ENCODE data around the gene SQSTM1.
A peak's percentile ranks its signal among the peaks of the same experiment; 100 is the strongest.
"Not testable (repeated sequence)": the region's sequence is repeated elsewhere in the genome, so short reads cannot be mapped to it uniquely, and the experiment has no call there.

The SQSTM1 gene

DNA sequence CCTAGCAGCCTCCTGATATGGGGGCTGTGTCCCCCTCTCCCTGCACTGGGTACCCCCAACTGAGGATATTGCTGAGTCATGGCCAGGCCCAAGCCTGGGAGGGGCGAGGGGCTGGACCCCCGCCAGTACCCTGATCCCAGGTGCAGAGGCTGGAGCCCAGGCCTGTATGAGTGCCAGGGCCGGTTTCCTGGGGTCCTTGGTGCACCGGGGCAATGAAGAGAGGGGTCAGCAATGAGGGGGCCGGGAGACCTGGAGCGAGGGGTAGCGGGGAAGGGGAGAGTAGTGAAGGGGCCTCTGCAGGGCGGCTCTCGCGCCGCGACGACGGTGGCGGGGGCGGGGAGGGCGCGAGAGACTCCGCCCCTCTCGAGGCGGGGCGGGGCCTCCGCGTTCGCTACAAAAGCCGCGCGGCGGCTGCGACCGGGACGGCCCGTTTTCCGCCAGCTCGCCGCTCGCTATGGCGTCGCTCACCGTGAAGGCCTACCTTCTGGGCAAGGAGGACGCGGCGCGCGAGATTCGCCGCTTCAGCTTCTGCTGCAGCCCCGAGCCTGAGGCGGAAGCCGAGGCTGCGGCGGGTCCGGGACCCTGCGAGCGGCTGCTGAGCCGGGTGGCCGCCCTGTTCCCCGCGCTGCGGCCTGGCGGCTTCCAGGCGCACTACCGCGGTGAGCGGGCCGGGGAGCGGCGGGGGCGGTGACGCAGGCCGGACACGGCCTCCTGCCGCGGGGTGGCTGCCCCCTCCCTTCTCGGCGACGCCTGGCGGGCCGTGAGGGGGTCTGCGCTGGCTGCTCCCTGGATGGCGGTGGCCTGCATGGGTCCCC is at the start of gene SQSTM1:
Gene SQSTM1, plus strand, starts transcription at position 423 of the 815 bp plus-strand sequence. Its CDS starts 32 bp downstream, at position 455.
- DNase-seq, result peak; percentile 43

DNA sequence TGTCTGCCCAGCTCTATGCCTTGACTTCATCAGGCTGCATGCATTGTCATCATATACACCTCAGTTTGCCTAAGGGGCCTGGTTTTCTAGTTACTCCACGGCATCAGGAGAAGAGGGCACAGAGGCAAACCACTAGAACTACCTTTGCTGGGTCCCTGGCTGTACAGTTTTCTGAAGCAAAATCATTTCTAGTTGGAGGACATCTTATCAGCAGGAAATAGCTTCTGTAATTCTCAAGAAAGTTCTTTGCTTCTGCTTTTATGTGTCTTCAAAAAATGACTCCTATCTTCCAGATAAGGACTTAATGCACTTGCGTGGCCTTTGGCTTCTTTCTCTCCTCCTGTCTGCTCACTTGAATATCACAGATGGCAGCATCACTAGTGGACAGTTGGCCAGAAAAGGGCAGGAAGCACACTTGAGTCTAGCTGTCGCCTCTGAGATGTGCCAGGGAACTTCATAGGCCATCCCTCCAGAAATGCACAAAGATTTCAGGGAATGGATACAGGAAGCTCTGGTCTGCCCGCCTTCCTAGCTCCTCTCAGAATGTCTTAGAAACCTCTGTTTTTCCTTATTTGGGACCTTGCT is 49.3 kb upstream of the SQSTM1 start:
- no peak for DNase-seq

DNA sequence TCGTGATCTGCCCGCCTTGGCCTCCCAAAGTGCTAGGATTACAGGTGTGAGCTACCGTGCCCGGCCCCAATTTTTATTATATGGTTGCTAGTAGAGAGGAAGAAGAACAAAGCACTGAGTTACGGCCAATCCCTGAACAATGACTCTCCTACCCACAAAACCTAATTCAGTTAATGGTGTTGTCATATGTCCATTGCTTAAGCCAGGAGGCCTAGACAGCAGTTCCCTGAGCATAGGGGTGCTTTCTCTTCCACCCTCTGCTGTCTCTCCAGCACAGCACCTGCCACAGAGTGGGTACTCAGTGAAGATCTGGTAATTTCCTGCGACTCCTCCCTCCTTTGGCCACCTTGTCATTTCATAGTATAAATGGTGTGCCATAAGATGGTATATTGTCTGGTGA is 48.4 kb upstream of the SQSTM1 start:
- DNase-seq, result no peak

DNA sequence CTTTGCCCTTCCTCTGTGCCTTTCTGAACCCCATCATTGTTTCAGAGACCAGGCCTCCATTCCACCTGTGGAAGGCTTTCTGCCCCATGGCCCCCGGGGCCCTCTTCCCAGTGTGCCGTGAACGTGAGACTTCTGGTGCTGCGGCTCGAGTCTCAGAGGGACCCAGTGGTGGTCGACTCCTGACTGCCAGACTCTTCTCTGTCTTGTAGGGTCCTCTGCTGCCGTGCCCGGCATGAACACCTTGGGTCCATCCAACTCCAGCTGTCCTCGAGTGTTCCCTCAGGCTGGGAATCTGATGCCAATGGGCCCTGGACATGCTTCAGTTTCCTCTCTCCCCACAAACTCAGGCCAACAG is 47.0 kb upstream of the SQSTM1 start:
- no peak for DNase-seq

DNA sequence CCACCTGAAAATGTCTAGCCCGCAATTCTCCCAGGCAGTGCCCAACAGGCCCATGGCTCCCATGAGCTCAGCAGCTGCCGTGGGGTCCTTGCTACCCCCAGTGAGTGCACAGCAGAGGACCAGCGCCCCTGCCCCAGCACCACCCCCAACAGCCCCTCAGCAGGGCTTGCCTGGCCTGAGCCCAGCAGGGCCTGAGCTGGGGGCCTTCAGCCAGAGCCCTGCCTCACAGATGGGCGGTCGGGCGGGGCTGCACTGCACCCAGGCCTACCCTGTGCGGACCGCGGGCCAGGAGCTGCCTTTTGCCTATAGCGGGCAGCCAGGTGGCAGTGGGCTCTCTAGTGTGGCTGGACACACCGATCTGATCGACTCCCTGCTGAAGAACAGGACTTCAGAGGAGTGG is 46.3 kb upstream of the SQSTM1 start:
- no peak for DNase-seq

DNA sequence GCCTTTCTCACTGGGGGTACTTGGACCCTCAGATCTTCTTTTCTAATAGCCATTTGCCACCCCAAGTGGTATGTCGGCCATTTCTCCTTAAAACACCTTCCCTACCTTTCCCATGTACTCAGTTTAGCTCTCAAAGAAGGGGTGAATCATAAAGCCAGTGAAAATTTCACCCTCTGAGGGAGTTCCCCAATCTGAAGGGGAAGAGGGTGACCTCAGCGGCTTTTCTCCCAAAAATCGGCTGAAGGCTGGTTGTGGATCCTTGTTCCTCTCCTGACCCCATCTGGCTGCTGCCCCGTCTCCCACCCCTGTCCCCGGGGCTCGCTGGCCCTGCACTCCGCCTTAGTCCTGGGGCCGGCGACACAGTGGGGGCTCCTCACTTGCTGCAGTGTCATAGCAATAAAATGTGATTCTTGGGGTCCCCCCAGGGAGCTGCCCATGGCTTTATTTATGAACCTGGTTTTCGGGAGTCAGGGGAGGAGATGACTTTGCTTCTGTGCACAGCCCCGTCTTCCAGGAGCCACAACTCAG is 44.2 kb upstream of the SQSTM1 start:
- no peak for DNase-seq

DNA sequence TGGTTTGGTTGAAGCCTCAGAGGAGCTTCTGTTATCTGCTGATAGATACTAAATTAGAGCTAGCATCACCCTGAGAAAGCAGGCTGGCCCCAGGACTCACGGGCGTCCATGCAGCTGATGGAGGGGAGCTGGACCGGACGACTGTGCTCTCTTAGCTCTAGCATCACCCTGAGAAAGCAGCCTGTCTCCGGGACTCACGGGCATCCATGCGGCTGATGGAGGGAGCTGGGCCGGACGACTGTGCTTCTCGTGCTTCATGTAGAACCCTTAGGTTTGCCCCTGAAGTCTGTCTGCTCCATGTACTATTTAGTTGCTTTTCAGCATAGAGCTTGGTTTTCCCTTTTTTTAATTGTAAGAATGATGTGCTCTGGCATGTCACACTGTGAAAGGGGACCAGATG is 43.2 kb upstream of the SQSTM1 start:
- DNase-seq, result no peak

DNA sequence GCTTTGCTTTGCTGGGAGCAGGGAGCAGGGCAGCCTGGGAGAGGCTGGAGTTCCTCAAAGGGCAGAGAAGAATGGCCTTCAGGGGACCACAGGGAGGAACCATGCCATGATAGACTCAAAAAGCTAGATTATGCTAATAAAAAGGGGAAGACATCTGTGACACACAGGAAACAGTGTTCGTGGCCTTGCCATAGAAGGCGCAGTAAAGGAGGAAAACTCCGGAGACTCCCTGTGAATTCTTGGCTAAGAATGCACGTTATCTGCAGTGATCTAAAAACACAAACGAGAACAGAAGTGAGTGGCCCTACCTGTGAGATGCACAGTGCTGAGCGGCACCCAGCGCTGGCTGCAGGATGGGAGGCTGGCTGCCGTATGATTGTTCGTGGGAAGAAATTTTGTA is 42.8 kb upstream of the SQSTM1 start:
- DNase-seq, result no peak

DNA sequence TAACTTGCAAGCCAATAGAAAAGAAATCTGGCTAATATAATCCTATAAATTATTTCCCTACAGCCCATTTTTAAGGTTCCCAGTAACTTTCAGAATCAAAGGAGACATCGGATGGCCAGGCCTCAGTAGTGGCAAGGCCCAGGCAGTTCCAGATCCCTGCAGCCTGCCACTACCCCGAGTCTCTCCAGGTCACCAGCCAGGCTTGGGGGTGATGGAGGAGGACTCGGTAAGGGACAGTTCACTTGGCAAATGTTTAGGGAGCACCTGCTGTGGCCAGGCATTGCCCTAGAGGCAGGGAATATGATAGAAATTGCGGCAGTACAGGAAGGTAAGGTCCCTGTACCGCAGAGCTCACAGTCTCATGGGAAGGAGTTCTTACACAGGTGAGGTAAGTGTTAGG is 42.1 kb upstream of the SQSTM1 start:
- no peak for DNase-seq

DNA sequence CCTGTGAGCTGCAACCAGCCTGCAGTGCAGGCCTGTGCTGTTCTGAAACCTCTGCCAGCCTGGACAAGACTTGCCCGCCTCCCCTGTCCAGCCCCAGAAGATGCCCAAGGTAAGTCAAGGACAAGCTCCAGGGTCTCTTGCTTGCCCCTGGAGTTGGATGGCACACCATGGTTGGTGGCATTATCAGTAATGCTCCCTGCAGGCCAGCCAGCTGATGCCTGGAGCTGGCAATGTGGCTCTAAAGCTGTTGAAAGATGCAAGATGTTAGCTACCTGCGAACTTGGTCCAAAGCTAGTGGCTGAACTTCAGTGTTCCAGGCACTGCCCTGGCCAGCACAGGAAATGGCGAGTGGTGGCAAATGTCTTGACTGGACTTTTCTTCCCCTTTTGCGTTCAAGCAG is 40.9 kb upstream of the SQSTM1 start:
- DNase-seq, result no peak

DNA sequence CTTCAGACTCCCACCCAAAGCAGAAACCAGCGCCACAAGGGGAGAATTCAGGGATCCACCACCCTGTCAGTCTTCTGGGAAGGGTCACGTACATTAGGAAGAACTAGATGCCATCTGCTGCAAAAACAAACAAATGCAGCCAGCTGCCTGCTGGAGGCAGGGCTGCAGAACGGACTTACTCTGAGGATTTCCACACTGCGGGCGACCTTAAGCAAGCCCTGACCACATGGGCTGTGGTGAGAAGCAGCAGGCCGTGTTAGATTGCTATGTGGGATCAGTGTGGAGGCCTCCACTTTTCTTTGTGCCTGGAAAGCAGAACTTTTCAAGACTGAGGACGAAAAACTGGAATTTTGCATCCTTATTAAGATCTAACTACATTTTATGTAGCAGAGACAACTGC is 40.3 kb upstream of the SQSTM1 start:
- no peak for DNase-seq

DNA sequence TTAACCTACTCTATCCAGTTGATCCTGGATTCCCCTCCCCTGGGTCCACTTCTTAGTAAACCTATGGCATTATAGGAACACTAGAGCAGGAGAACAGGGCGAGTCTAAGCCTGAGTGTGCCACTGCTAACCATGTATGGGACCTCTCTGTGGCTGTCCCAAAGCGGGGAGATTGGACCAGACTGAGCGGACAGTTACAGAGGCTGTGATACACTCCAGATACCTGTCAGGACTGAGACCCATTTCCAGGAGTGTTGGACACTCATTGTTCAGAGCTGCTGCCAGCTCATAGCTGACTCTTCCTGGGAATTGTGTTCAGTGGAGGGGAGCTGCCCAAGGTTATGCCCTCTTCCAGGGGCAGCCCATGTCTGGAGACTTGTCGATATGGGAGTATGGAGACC is 38.9 kb upstream of the SQSTM1 start:
- DNase-seq, result no peak

DNA sequence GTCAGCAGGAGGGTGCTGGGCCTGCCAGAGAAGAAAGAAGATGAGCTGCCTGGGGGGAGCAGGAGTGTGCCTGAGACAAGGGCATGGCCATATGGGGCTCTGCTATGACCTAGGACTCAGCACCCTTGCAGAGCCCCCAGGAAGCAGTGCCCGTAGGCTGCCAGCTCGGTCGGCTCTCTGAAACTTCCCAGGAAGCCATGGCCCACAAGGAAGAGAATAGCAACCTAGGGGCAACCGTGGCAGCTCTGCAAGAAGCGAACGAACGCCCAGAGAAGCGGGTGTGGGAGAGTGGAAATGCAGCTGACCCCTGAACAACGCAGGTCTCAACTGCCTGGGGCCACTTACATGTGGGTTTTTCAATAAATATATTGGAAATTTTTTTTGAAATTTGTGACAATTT is 37.6 kb upstream of the SQSTM1 start:
- no peak for DNase-seq

DNA sequence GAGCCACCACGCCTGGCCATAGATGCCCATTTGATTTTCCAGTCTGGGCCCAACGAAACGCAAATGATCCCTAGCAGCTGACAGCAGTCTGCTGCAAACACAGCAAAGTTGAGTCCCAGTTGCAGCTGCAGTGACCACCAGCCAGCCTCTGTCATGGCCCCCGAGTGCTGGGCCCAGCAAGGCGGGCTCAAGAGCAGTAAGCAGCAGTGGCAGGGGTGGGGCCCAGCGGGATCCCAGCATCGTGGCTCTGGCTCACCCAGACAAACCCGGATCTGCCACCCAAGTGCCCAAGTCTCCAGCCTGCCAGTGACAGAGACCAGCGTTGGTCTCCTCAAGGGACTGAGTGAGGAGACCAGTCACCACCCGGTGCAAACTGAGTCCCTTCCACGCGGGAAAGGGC is 33.8 kb upstream of the SQSTM1 start:
- no peak for DNase-seq

DNA sequence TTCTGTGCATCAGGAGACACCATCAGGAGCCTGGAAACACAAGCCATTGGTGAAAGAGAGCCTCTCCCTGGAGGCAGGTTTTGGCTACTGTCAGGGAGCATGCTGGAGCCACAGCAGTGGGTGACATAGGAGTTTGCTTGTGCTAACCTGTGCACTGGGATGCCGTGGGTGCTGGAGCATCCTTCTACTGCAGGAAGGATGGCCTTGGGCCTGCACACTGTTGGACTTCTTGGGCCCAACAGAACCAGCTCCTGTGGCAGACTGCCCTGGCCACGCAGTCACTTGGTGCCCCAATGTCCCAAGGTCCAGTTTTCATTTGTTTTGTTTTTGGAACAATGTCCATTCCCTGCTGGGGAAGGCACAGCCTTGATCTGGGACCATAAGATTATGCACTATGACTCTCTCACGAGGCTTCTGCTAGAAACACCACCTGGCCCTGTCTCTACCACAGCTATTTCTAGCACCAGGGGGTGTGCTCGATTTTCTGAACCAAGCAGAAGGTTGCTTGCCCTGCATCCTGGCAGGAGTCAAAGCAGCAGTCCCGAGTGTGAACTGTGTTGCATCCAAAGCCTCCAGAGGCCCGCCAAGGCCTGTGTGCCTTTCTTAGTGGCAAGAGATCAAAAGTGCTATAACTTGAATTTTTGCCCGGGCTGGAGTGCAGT is 32.4 kb upstream of the SQSTM1 start:
- DNase-seq, result no peak

DNA sequence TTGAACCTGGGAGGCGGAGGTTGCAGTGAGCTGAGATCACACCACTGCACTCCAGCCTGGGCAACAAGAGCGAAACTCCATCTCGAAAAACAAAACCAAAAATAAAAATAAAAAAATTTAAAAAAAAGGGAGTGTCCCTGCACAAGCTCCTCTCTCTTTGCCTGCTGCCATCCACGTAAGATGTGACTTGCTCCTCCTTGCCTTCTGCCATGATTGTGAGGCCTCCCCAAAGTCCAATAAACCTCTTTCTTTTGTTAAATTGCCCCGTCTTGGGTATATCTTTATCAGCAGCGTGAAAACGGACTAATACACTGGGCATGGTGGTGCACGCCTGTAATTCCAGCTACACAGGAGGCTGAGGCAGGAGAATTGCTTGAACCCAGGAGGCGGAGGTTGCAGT is 31.4 kb upstream of the SQSTM1 start:
- DNase-seq, result not testable (repeated sequence)

DNA sequence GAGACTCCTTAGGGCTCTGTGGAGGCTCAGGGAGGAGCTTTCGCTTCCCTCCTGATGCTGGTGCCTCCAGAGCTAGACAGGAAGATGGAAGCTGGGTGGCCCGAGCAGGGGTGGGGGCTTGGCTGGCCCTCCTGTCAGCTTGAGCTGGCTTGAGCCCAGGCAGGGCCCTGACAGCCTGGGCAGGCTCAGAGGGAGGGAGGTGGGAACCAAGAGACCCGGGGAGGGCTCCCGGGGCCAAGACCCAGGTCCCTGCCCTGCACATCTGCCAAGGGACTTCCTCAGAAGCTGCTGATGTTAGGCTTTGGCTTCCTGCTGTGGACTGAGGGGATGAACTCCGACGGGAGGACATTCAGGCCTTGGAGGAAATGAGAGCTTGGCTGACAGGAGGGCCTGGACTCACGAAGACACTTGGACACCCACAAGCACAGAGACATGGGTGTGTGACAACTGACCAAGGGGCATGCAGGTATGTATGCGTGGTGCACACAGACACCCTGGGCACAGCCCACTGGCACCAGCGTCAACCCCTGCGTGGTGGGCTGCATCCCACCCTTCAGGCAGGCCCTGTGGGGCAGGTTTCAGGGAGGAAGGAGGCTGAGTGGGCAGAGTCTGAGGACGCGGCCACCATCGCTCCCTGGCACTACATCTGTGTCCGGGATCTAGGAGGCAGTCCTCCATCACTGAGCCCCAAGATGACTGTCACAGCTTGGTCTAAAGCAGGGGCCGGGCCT is 28.7 kb upstream of the SQSTM1 start:
- DNase-seq, result no peak

DNA sequence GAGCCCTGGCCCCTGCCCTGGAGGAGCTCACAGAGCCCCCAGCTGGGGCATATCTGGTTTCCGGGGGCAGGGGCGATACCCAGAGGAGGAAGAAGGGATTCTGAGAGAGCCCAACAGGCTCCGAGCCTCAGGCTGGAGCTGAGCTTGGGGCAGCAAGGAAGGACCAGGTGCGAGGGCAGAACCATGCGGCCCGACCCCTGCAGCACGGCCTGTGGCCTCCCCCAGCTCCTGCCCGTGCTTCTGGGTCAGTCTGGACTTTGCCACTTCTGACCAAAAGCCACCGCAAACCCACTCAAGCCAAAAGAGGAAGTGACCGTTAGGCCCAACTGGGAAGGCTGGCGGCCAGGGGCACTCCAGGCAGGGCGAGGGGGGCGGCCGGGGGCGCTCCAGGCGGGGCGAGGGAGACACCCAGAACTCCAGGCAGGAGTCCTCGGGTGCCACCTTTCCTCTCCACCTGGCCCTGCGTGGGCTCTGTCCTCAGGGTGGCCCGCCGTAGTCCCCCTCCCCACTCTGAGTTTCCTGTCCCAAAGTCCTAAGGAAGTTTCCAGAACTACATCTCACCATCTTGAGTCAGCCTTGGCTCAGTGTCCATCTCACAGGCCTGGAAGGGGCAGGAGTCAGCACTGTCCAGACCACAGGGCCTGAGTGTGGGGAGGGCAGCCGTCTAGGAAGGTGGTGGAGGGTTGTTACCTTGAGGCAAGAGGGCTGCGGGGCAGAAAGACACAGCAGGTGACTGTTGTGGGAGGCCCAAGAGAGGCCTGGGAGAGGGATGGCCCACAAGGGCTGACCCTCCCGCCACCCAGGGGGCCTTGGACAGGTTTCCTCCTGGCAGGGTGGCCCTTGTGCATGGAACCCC is 27.9 kb upstream of the SQSTM1 start:
- no peak for DNase-seq

DNA sequence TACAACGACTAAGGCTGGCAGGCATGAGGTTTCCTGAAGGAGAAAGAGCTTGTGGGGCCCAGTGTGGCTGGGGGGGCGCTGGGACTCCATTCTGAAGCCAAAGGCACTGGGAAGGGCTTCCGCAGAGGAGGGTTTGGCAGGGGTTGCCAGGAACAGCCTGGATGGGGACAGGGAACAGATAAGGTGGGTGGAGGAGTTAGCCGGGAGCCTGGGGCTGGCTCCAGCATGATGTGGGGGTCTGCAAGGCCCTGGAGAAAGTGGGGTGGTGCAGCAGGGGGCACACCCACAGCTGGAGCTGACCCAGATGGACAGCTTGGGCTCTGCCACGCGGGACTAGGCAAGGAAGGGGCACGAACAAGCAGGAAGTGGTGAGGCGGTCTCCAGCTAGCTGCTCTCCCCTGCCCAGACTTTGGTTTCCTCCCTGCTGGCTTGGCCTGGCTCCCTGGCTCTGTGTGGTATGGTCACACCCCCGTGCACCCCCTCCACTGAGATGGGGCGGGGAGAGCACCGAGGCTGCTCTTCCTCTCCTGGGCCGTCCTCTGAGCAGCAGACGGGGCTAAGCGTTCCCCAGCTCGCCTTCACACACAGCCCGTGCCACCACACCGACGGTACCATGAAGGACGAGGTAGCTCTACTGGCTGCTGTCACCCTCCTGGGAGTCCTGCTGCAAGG is 27.1 kb upstream of the SQSTM1 start, which contains the start of gene LTC4S:
Gene LTC4S, plus strand, starts transcription at position 519 of the 672 bp plus-strand sequence. Its CDS starts 95 bp downstream, at position 614.
- DNase-seq, result no peak

DNA sequence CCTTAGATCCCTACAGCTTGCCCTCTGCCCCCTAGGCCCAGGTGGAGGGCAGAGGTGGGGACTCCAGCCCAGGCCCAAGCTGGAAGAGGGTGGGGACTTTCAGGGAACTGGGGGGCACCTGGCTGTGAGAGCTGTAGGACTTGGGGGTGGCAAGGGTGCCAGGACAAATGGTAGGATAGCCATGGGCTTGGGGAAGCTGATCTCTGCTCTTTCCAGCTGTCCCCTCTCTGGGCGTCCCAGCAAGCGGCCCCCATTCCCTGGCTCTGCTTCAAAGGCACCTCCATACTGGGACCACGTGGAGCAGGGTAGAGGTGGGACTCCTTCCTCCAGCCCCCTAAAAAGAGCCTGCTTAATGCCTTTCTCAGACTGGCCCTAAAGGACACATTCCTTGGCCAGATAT is 26.5 kb upstream of the SQSTM1 start:
- no peak for DNase-seq

DNA sequence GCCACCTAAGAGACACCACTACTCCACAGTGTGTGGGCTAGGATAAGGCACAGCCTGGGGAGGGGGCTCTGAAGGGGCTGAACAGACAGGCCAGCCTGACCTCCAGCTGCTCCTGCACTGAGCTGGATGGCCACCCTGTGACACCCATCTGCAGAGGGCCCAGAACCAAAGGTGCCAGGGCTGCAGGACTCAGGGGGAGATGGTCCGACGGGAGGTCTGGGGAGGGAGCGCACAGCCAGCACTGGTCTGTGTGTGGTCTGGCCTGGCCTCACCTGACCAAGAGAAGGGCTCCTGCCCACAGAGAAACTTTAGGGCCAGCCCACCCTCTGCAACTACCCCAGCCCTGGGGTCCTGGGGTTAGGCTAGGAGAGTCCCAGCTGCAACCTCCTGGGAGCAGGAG is 26.1 kb upstream of the SQSTM1 start:
- no peak for DNase-seq
